Measurements from ENCODE around the gene CLDN5. TPM values are rescaled to one million over a fixed set of nuclear protein-coding genes. Genes with fewer than 3 reads are reported as not detected.

CLDN5 gene
- total RNA-seq, result 1.1 TPM in 2 replicates

GRCh38 chr22:19524170-19525115 is at the start of gene CLDN5:
Gene CLDN5 (minus strand): TSS chr22:19524410. CDS start chr22:19524255, 155 bp downstream.

GRCh38 chr22:19479355-19480172 is 44.6 kb downstream of the CLDN5 start, which contains the start of gene CDC45:
Gene CDC45 (plus strand): TSS chr22:19479920. CDS start chr22:19479969, 49 bp downstream.

GRCh38 chr22:19478901-19479354 is 45.3 kb downstream of the CLDN5 start, which contains the start of gene UFD1:
Gene UFD1 (minus strand): TSS chr22:19479193. CDS start chr22:19479085, 108 bp downstream.

Other genes with a start within 250 kb of the CLDN5 start
- gene CLTCL1, start 232.7 kb downstream of the CLDN5 start, total RNA-seq, result 9.5 and 12.2 TPM in 2 replicates
- 25.2 and 25.8 TPM in 2 replicates for gene HIRA, start 92.7 kb downstream of the CLDN5 start, total RNA-seq
- gene MRPL40, start 91.9 kb downstream of the CLDN5 start, total RNA-seq, result 41.0 and 41.3 TPM in 2 replicates
- gene C22orf39, start 76.7 kb downstream of the CLDN5 start, total RNA-seq, result 13.9 and 17.0 TPM in 2 replicates
- gene UFD1, start 45.2 kb downstream of the CLDN5 start, total RNA-seq, result 49.5 and 105 TPM in 2 replicates
- gene CDC45, start 44.5 kb downstream of the CLDN5 start, total RNA-seq, result 11.2 and 44.8 TPM in 2 replicates
- 14.8 and 39.5 TPM in 2 replicates for gene SEPTIN5, start 190.1 kb upstream of the CLDN5 start, total RNA-seq
- 0.89 and 2.7 TPM in 2 replicates for gene GP1BB, start 199.1 kb upstream of the CLDN5 start, total RNA-seq
- gene TBX1, start 236.4 kb upstream of the CLDN5 start, total RNA-seq, result 0.12 TPM in 1 of 2 replicates, not detected in the other

Data from uterine smooth muscle cell (primary cell).